Prostate gland (tissue), 2 donors: ENCODE measurements around the gene CALR. TPM values are rescaled to one million over a fixed set of nuclear protein-coding genes. Genes with fewer than 3 reads are reported as not detected.
"Not testable (repeated sequence)": the region's sequence is repeated elsewhere in the genome, so short reads cannot be mapped to it uniquely, and the experiment has no call there.

ENCODE experiments used
- DNase-seq: peaks from one replicate; pipeline ENCODE4 v3.0.0-alpha.2; 2019; ENCODE audit warnings: low spot score
- H3K27ac ChIP-seq, 2 donors: fragments of 200-600 bp; sonication (generic); 2 replicates each; pipeline ENCODE4 v1.5.1; 2017 to 2019
- H3K27me3 ChIP-seq: fragments of 200-600 bp; sonication (generic); replicated peaks from 2 replicates; pipeline ENCODE4 v1.5.1; 2019; ENCODE audit not compliant: insufficient read depth
- H3K36me3 ChIP-seq, 2 donors: fragments of 200-600 bp; sonication (generic); 1 replicate in 1 of 2; 2 replicates in 1 of 2; pipeline versions ENCODE4 v1.5.1 to v1.8.1; 2017 to 2019
- H3K4me1 ChIP-seq: fragments of 200-600 bp; sonication (generic); replicated peaks from 2 replicates; pipeline ENCODE4 v1.5.1; 2019
- H3K4me3 ChIP-seq, 2 donors: fragments of 200-600 bp; sonication (generic); 2 replicates each; pipeline ENCODE4 v1.5.1; 2017 to 2019
- H3K9me3 ChIP-seq: fragments of 200-600 bp; sonication (generic); 2 replicates; pipeline ENCODE4 v1.5.1; 2017
- POLR2A ChIP-seq: fragments of 450-650 bp; IDR thresholded peaks from one replicate; pipeline ENCODE4 v1.6.1; 2016; ENCODE audit warnings: antibody characterized with exemption, mild to moderate bottlenecking
- POLR2AphosphoS5 ChIP-seq: sonication (generic); formaldehyde crosslinking; IDR thresholded peaks from one replicate; pipeline ENCODE4 v1.6.1; 2017; ENCODE audit warnings: antibody characterized with exemption
- WGBS: methylation state at CpG from one replicate; pipeline ENCODE4 v1.1.5; 2018; 5-methylcytosine and 5-hydroxymethylcytosine counted together
- intact Hi-C: fragments of 100-400 bp; cut with DNase I; formaldehyde crosslinking; loops from one replicate; pipeline ENCODE4 v1.14.2; 2022
- total RNA-seq, 2 donors: library from RNA; depleted of rRNA; stranded (reverse); fragments of >200 nt; gene quantifications; one replicate each; pipeline ENCODE4 v1.1.0, GENCODE V29; 2016
- TF ChIP-seq, protein P1 (sequence below), 4 experiments: fragments of 200-600 bp in 2 of 4; fragments of 450-650 bp in 2 of 4; sonication (generic) in 2 of 4; IDR thresholded peaks; 1 replicate in 3 of 4; 2 replicates in 1 of 4; pipeline ENCODE4 v1.5.1; 2016 to 2019; ENCODE audit warnings: antibody characterized with exemption in 4 of 4, mild to moderate bottlenecking in 2 of 4, moderate library complexity in 2 of 4

Gene CALR
- total RNA-seq, 2 donors from 2014 or later, result 532 to 980 TPM

- Histone ChIP-seq H3K4me3 (peak within 1 kb of the TSS; percentile 70 to 97), H3K27me3 (no peaks in the 10 kb centered on the region), H3K36me3 (peaks cover 0 to 15% of the 10 kb centered on the region in 2 donors), H3K27ac (peak within 1 kb of the TSS; percentile 86 to 95), H3K4me1 (peaks cover 6% of the 10 kb centered on the region), H3K9me3 (no peaks in the 10 kb centered on the region)
- DNase-seq, result peak; percentile 44
- 5% methylated on average over 67 of the region's 84 CpGs for WGBS
- no peak for TF ChIP-seq POLR2A
- peak; percentile 16 for TF ChIP-seq POLR2AphosphoS5
- intact Hi-C loops, result no loop called here
These were observed 18.3 kb downstream of the CALR start, which contains the start of gene GADD45GIP1 for GRCh38 chr19:12956446-12957388. Gene GADD45GIP1, minus strand, starts transcription at chr19:12957223. Its CDS starts 11 bp downstream, at chr19:12957212.

DNA sequence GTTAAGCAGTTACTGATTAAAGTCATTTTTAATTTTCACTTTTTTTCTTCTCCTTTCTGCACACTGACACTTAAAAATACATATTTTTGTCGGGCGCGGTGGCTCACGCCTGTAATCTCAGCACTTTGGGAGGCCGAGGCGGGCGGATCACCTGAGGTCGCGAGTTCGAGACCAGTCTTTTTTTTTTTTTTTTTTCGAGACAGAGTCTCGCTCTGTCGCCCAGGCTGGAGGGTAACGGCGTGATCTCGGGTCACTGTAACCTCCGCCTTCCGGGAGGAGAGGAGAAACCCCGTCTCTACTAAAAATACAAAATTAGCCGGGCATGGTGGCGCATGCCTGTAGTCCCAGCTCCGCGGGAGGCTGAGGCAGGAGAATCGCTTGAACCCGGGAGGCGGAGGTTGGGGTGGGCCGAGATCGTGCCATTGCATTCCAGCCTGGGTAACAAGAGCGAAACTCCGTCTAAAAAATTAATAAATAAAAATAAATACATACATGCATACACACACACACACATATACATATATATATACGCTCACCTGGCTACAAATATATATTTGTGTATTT lies 19.1 kb downstream of the CALR start:
- H3K9me3 ChIP-seq, intact Hi-C loops, DNase-seq, H3K4me1 ChIP-seq, H3K27me3 ChIP-seq: not testable (repeated sequence)
- H3K4me3 ChIP-seq, result peak overlapping the region; percentile 70 to 97
- peak overlapping the region; percentile 86 to 95 for H3K27ac ChIP-seq
- 41% methylated on average over 31 of the region's 31 CpGs for WGBS
- peaks cover 0 to 15% of the 10 kb centered on the region in 2 donors for H3K36me3 ChIP-seq

GRCh38 chr19:12959481-12959880 lies 21.1 kb downstream of the CALR start:
- TF ChIP-seq, protein P1, sequence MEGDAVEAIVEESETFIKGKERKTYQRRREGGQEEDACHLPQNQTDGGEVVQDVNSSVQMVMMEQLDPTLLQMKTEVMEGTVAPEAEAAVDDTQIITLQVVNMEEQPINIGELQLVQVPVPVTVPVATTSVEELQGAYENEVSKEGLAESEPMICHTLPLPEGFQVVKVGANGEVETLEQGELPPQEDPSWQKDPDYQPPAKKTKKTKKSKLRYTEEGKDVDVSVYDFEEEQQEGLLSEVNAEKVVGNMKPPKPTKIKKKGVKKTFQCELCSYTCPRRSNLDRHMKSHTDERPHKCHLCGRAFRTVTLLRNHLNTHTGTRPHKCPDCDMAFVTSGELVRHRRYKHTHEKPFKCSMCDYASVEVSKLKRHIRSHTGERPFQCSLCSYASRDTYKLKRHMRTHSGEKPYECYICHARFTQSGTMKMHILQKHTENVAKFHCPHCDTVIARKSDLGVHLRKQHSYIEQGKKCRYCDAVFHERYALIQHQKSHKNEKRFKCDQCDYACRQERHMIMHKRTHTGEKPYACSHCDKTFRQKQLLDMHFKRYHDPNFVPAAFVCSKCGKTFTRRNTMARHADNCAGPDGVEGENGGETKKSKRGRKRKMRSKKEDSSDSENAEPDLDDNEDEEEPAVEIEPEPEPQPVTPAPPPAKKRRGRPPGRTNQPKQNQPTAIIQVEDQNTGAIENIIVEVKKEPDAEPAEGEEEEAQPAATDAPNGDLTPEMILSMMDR (IDR thresholded peaks at IDR 0.05), result no peak
- TF ChIP-seq POLR2AphosphoS5 (no peak), POLR2A (no peak)
- no peak for DNase-seq
- intact Hi-C loops, result no loop called here
- Histone ChIP-seq H3K4me3 (no peak overlapping the region), H3K36me3 (peaks cover 0 to 3% of the 10 kb centered on the region in 2 donors), H3K9me3 (no peaks in the 10 kb centered on the region), H3K4me1 (peaks cover 5% of the 10 kb centered on the region), H3K27me3 (no peaks in the 10 kb centered on the region), H3K27ac (no peak overlapping the region)
- WGBS, result 72% methylated on average over 6 of the region's 6 CpGs

GRCh38 chr19:12965017-12965811 lies 26.8 kb downstream of the CALR start:
- Histone ChIP-seq H3K9me3 (no peaks in the 10 kb centered on the region), H3K36me3 (no peaks in the 10 kb centered on the region), H3K4me1 (no peaks in the 10 kb centered on the region), H3K27ac (peak overlapping the region; percentile 62 to 66), H3K4me3 (peak overlapping the region; percentile 19 to 31), H3K27me3 (no peaks in the 10 kb centered on the region)
- DNase-seq, result peak; percentile 61
- peak; percentile 24 for TF ChIP-seq POLR2AphosphoS5
- TF ChIP-seq, protein P1 (IDR thresholded peaks at IDR 0.05), result peak; percentile 80 to 97 (median 90)
- TF ChIP-seq POLR2A, result no peak
- intact Hi-C loops, result loop anchor here (10.0 kb wide), 1 partner anchor 620 kb away; no protein-coding TSS in a partner anchor
- WGBS, result 0% methylated on average over 34 of the region's 34 CpGs

DNA sequence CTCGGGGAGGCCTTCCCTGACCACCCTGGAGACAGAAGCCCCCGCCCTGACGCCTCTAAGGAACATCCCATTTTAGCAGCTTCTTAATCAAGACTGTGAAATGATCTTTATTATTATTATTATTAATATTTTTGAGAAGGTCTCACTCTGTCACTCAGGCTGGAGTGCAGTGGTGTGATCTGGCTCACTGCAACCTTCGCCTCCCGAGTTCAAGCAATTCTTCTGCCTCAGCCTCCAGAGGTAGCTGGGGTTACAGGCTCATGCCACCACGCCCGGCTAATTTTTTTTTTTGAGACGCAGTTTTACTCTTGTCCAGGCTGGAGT lies 27.4 kb downstream of the CALR start:
- no peak for DNase-seq
- H3K36me3 ChIP-seq, result no peaks in the 10 kb centered on the region
- no peaks in the 10 kb centered on the region for H3K4me1 ChIP-seq
- peak overlapping the region; percentile 19 to 31 for H3K4me3 ChIP-seq
- intact Hi-C loops, result loop anchor here (10.0 kb wide), 1 partner anchor 619 kb away; no protein-coding TSS in a partner anchor
- TF ChIP-seq POLR2A (no peak), POLR2AphosphoS5 (no peak)
- TF ChIP-seq, protein P1 (IDR thresholded peaks at IDR 0.05), result no peak
- H3K27me3 ChIP-seq, result no peaks in the 10 kb centered on the region
- H3K27ac ChIP-seq, result peak overlapping the region; percentile 62 to 66
- 46% methylated on average over 8 of the region's 8 CpGs for WGBS
- H3K9me3 ChIP-seq, result no peaks in the 10 kb centered on the region
